Left ventricle myocardium inferior (tissue), 1 donor: ENCODE data around the gene NR2F1-AS1. TPM values are rescaled to one million over a fixed set of nuclear protein-coding genes. Genes with fewer than 3 reads are reported as not detected.

ENCODE experiments used
- DNase-seq: peaks from one replicate; pipeline ENCODE4 v3.0.0-alpha.2; 2020
- H3K27ac ChIP-seq: fragments of 200-600 bp; replicated peaks from 2 replicates; pipeline ENCODE4 v1.8.0; 2021
- H3K27me3 ChIP-seq: fragments of 200-600 bp; 2 replicates; pipeline ENCODE4 v1.8.0; 2021; ENCODE audit warnings: low read depth
- H3K36me3 ChIP-seq: fragments of 200-600 bp; 2 replicates; pipeline ENCODE4 v1.8.0; 2021
- H3K4me1 ChIP-seq: fragments of 200-600 bp; 2 replicates; pipeline ENCODE4 v1.8.0; 2021
- H3K4me3 ChIP-seq: fragments of 200-600 bp; 2 replicates; pipeline ENCODE4 v1.8.0; 2021; ENCODE audit warnings: mild to moderate bottlenecking, moderate library complexity
- H3K9me3 ChIP-seq: fragments of 200-600 bp; replicated peaks from 2 replicates; pipeline ENCODE4 v1.8.0; 2021
- intact Hi-C: fragments of 100-400 bp; cut with micrococcal nuclease; formaldehyde crosslinking; loops from one replicate; pipeline ENCODE4 v1.11.0; 2022
- total RNA-seq: library from RNA; stranded (reverse); fragmentation: NEBNext Ultra II Directional; extraction: Animal tissue kit (Norgen Biotek cat#: 25700); gene quantifications from one replicate; pipeline ENCODE4 v1.2.1, GENCODE V29; 2021
- TF ChIP-seq, protein P1 (sequence below): fragments of 200-600 bp; IDR thresholded peaks from 2 replicates; pipeline ENCODE4 v1.8.0; 2021; ENCODE audit warnings: antibody characterized with exemption, mild to moderate bottlenecking, borderline replicate concordance
- donor health status: DM: no; HTN: yes; CAD: no; lungs with severe emphysema.

The NR2F1-AS1 gene
- total RNA-seq, 1 donor from 2014 or later = 0.60 TPM

DNA sequence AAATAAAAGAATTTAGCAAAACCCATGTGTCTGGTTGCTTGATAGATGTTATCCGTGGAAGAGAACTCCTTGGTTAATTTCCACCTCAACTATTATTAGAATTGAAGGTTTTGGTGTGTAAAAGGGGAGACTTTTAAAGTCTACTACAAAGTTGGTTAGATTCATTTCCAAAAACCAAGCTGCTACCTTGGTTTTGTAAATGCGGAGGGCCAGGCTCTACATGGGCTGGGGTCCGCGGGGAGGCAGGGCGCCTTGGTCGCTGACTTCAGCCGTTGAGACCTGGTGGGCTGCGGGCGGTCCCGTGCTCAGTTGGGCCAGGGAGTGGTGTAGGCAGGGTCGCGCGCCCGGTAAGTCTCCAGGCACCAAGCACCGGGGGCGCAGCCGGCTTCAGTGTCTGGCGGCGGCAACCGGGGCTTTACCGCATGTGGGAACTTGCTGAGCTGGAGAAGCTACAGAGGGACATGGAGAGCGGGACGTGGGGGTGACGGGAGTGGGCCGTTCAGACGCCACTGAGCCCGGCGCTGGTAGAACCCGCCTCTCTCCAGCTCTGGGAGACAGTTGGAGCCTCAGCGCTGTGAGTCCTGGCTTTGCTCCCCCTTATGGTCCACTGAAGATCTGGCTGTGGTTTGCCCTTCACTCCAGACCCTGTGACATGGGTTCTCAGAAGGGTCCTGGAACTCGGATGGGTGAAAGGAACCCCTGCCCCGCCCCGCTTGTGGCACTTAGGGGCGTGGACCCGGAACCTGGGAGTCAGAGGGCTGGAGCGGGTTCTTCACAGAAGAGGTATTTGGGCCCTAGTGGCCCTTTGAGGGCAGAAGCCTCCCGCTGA is 13.8 kb upstream of the NR2F1-AS1 start:
- peaks cover 12% of the 10 kb centered on the region for H3K4me1 ChIP-seq

DNA sequence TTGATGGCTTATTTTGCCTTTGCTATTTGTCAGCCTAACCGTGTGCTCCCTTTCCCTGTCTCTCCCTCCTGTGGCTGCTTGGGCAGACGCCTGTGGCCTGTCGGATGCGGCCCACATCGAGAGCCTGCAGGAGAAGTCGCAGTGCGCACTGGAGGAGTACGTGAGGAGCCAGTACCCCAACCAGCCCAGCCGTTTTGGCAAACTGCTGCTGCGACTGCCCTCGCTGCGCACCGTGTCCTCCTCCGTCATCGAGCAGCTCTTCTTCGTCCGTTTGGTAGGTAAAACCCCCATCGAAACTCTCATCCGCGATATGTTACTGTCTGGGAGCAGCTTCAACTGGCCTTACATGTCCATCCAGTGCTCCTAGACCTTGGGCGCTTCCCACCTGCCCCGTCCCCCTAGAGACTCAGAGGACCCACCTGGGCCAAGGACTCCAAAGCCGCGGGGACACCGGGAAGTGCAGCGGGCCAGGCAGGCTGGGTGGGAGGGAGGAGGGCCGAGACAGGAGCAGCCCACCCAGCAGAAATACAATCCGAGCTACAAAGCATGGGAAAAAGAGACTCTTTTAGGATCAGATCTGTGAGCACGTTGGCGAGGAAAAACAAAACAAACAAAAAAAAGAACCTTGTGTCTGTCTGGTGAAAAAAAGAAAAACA is 12.6 kb upstream of the NR2F1-AS1 start:
- H3K27ac ChIP-seq = no peak overlapping the region
- intact Hi-C loops = no loop called here
- H3K36me3 ChIP-seq = no peaks in the 10 kb centered on the region
- peaks cover 100% of the 10 kb centered on the region for H3K27me3 ChIP-seq
- H3K4me1 ChIP-seq = peaks cover 12% of the 10 kb centered on the region
- no peak for DNase-seq
- no peak overlapping the region for H3K4me3 ChIP-seq
- TF ChIP-seq, protein P1, sequence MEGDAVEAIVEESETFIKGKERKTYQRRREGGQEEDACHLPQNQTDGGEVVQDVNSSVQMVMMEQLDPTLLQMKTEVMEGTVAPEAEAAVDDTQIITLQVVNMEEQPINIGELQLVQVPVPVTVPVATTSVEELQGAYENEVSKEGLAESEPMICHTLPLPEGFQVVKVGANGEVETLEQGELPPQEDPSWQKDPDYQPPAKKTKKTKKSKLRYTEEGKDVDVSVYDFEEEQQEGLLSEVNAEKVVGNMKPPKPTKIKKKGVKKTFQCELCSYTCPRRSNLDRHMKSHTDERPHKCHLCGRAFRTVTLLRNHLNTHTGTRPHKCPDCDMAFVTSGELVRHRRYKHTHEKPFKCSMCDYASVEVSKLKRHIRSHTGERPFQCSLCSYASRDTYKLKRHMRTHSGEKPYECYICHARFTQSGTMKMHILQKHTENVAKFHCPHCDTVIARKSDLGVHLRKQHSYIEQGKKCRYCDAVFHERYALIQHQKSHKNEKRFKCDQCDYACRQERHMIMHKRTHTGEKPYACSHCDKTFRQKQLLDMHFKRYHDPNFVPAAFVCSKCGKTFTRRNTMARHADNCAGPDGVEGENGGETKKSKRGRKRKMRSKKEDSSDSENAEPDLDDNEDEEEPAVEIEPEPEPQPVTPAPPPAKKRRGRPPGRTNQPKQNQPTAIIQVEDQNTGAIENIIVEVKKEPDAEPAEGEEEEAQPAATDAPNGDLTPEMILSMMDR = no peak
- H3K9me3 ChIP-seq = peaks cover 8% of the 10 kb centered on the region

More for the DNA sequence above, 13.8 kb upstream of the NR2F1-AS1 start:
- no peaks in the 10 kb centered on the region for H3K36me3 ChIP-seq
- no peak for DNase-seq
- H3K27me3 ChIP-seq = peaks cover 100% of the 10 kb centered on the region
- no peak overlapping the region for H3K27ac ChIP-seq
- TF ChIP-seq, protein P1 = no peak
- intact Hi-C loops = no loop called here
- peaks cover 8% of the 10 kb centered on the region for H3K9me3 ChIP-seq
- H3K4me3 ChIP-seq = no peak overlapping the region

DNA sequence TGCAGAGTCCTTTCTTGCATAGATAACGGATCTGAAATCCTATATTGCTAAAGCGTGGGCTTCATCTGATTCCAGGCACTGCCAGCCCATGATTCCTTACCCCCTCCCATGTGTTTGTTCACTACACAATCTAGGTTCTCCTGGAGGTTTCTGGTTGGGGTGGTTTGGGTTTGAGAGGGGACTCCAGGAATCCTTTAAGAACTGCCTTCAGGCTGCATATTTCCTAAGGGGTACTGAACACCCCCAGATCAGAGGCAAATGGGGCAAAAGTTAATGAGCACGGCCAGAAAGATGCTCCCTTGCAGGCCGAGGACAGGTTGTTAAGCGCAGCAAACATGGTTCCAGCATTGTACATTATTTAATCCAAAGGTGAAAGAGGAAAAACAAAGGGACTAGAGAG is 11.9 kb upstream of the NR2F1-AS1 start:
- Histone ChIP-seq H3K36me3 (no peaks in the 10 kb centered on the region), H3K4me1 (peaks cover 12% of the 10 kb centered on the region), H3K27me3 (peaks cover 100% of the 10 kb centered on the region), H3K4me3 (no peak overlapping the region), H3K27ac (no peak overlapping the region), H3K9me3 (peaks cover 8% of the 10 kb centered on the region)
- intact Hi-C loops = no loop called here
- DNase-seq = no peak
- TF ChIP-seq, protein P1 = no peak

DNA sequence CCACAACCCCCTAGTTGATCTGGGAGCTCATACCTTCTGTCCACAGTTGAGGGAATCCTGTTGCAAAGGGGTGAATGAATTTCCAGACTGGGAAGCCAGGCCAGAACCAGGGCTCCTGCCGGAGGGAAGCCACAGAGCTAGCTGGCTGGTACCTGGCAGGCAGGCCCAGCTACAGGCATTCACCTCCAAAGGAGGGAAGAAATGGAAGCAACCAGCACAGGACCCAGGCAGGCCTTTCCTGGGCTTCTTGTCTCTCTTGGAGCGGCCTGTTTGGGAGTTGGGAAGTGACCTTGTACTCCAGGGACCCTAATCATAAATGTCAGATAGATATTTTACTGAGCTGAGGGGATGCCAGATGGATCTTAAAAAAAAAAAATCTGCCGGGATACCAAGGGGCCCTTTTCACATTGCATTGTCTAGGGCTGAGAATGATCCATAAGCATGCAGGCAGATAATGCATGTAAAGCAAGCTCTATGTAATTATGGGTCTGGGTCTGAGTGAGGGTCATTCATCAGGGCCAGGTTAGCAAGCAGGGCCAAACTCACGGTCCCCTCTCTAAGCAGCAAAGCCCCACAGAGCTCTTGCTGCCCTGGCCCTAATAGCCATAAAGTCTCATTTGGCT is 10.4 kb upstream of the NR2F1-AS1 start:
- TF ChIP-seq, protein P1 = no peak
- DNase-seq = no peak
- Histone ChIP-seq H3K4me3 (no peak overlapping the region), H3K4me1 (peaks cover 5% of the 10 kb centered on the region), H3K27ac (no peak overlapping the region), H3K27me3 (peaks cover 100% of the 10 kb centered on the region), H3K36me3 (no peaks in the 10 kb centered on the region), H3K9me3 (peaks cover 8% of the 10 kb centered on the region)
- intact Hi-C loops = no loop called here

DNA sequence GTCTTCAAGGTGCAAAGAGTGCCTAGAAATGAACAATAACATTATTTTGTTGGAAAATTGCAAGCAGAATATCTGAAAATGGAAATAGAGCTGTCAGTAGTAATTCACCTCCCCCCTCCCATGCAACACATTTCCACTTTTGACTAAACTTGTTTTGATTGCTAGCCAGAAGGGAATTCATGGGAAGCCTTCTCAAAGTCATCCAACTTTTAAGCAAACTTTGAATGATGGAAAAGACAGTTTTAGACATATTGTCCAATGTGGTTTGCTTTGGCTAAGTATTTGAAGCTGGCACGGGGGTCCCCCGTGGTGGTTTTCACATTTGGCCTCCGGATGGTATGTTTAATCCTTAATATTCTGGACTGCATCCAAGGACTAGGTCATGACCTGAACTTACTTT is 9.5 kb upstream of the NR2F1-AS1 start:
- H3K36me3 ChIP-seq = no peaks in the 10 kb centered on the region
- H3K4me1 ChIP-seq = peaks cover 3% of the 10 kb centered on the region
- no peak overlapping the region for H3K27ac ChIP-seq
- peaks cover 100% of the 10 kb centered on the region for H3K27me3 ChIP-seq
- TF ChIP-seq, protein P1 = no peak
- no peak for DNase-seq
- intact Hi-C loops = no loop called here
- peaks cover 8% of the 10 kb centered on the region for H3K9me3 ChIP-seq
- no peak overlapping the region for H3K4me3 ChIP-seq
